Astrocyte (in vitro differentiated cells and primary cell): Measurements from ENCODE around the gene CPLX4. TPM values are rescaled to one million over a fixed set of nuclear protein-coding genes. Genes with fewer than 3 reads are reported as not detected.

Source experiments
- DNase-seq: peaks from one replicate; pipeline ENCODE4 v3.0.0-alpha.2; 2010; ENCODE audit warnings: low read depth
- FAIRE-seq: peaks from 2 replicates; lab custom pipeline; 2011; peaks lifted over from hg19 to GRCh38; lab: Jason Lieb, UNC
- H2AFZ ChIP-seq: 2 replicates; pipeline ENCODE4 v1.6.0; 2012; ENCODE audit warnings: low read depth, low read length, inconsistent platforms
- H3K27ac ChIP-seq: 2 replicates; pipeline ENCODE4 v1.5.1; 2011; ENCODE audit warnings: low read depth, low read length, inconsistent platforms
- H3K27me3 ChIP-seq: 2 replicates; pipeline ENCODE4 v1.6.0; 2011; ENCODE audit warnings: low read length, inconsistent platforms; ENCODE audit not compliant: insufficient read depth
- H3K36me3 ChIP-seq: 2 replicates; pipeline ENCODE4 v1.5.1; 2011; ENCODE audit warnings: low read length, inconsistent platforms; ENCODE audit not compliant: insufficient read depth
- H3K4me1 ChIP-seq: 2 replicates; pipeline ENCODE4 v1.5.1; 2011; ENCODE audit warnings: low read length, inconsistent platforms; ENCODE audit not compliant: insufficient read depth
- H3K4me2 ChIP-seq: 2 replicates; pipeline ENCODE4 v1.6.0; 2012; ENCODE audit warnings: low read length, inconsistent platforms
- H3K4me3 ChIP-seq: 2 replicates; pipeline ENCODE4 v1.5.1; 2011; ENCODE audit warnings: low read depth, mild to moderate bottlenecking, low read length, inconsistent platforms; ENCODE audit not compliant: insufficient read depth
- H3K79me2 ChIP-seq: 2 replicates; pipeline ENCODE4 v1.6.0; 2012; ENCODE audit warnings: mild to moderate bottlenecking, low read length, inconsistent platforms; ENCODE audit not compliant: insufficient read depth
- H3K9ac ChIP-seq: 2 replicates; pipeline ENCODE4 v1.6.0; 2012; ENCODE audit warnings: mild to moderate bottlenecking, low read length, inconsistent platforms
- H3K9me3 ChIP-seq: 2 replicates; pipeline ENCODE4 v1.5.1; 2012; ENCODE audit warnings: low read depth, mild to moderate bottlenecking, low read length, inconsistent platforms; ENCODE audit not compliant: insufficient read depth
- H4K20me1 ChIP-seq: 2 replicates; pipeline ENCODE4 v1.6.0; 2012; ENCODE audit warnings: low read length, inconsistent platforms; ENCODE audit not compliant: insufficient read depth
- H3K27ac Mint-ChIP-seq: one replicate; pipeline ENCODE4 v1.8.0; 2021; ENCODE audit warnings: mild to moderate bottlenecking, mixed read lengths; ENCODE audit not compliant: unreplicated experiment
- H3K27me3 Mint-ChIP-seq: one replicate; pipeline ENCODE4 v1.8.0; 2021; ENCODE audit warnings: low read depth, mixed read lengths; ENCODE audit not compliant: unreplicated experiment
- H3K36me3 Mint-ChIP-seq: one replicate; pipeline ENCODE4 v1.8.0; 2021; ENCODE audit warnings: low read depth, mixed read lengths; ENCODE audit not compliant: unreplicated experiment
- H3K4me1 Mint-ChIP-seq: one replicate; pipeline ENCODE4 v1.8.0; 2021; ENCODE audit warnings: low read depth, mixed read lengths; ENCODE audit not compliant: unreplicated experiment
- H3K4me3 Mint-ChIP-seq: one replicate; pipeline ENCODE4 v1.8.0; 2021; ENCODE audit warnings: mild to moderate bottlenecking, moderate library complexity, mixed read lengths; ENCODE audit not compliant: unreplicated experiment
- H3K9me3 Mint-ChIP-seq: one replicate; pipeline ENCODE4 v1.8.0; 2021; ENCODE audit warnings: mild to moderate bottlenecking, mixed read lengths; ENCODE audit not compliant: unreplicated experiment
- EZH2 ChIP-seq: IDR thresholded peaks from 2 replicates; pipeline ENCODE4 v1.6.1; 2012; ENCODE audit warnings: mild to moderate bottlenecking, low read length, inconsistent platforms; ENCODE audit not compliant: insufficient read depth
- total RNA-seq: library from RNA; stranded (reverse); gene quantifications from 2 replicates; pipeline ENCODE4 v1.2.1, GENCODE V29; 2021
- TF ChIP-seq, protein P1 (sequence below): IDR thresholded peaks from 2 replicates; pipeline ENCODE4 v1.5.1; 2011; ENCODE audit warnings: low read depth, mild to moderate bottlenecking, inconsistent platforms, low read length, moderate library complexity; ENCODE audit not compliant: insufficient read depth

The CPLX4 gene
- total RNA-seq, 1 donor from 2014 or later, result not detected

DNA sequence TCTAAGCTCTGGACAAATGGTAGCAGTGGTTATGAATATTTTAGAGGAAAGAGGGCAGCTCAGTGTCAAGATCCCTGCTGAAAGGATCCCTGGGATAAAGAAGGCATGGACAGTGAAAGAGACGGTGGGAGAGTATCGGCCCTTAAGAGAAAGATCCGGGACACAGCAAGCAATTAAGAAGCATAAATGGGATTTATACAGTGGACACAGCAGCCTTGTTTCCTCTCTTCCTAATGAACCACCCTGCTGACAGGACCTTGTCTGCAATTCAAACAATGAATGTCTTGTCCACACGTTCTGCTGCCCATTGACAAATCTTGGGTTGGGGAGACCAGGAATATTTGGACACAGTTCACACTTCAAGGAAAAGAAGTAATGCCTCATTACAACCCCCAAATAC, 16.5 kb downstream of the CPLX4 start:
- H3K9me3 Mint-ChIP-seq, result no peaks in the 10 kb centered on the region
- TF ChIP-seq, protein P1, sequence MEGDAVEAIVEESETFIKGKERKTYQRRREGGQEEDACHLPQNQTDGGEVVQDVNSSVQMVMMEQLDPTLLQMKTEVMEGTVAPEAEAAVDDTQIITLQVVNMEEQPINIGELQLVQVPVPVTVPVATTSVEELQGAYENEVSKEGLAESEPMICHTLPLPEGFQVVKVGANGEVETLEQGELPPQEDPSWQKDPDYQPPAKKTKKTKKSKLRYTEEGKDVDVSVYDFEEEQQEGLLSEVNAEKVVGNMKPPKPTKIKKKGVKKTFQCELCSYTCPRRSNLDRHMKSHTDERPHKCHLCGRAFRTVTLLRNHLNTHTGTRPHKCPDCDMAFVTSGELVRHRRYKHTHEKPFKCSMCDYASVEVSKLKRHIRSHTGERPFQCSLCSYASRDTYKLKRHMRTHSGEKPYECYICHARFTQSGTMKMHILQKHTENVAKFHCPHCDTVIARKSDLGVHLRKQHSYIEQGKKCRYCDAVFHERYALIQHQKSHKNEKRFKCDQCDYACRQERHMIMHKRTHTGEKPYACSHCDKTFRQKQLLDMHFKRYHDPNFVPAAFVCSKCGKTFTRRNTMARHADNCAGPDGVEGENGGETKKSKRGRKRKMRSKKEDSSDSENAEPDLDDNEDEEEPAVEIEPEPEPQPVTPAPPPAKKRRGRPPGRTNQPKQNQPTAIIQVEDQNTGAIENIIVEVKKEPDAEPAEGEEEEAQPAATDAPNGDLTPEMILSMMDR, result no peak
- no peak for TF ChIP-seq EZH2
- Histone ChIP-seq H2AFZ (no peak overlapping the region), H3K9ac (no peak overlapping the region), H3K4me2 (no peak overlapping the region), H3K27ac (no peak overlapping the region), H3K27me3 (peaks cover 37% of the 10 kb centered on the region), H3K9me3 (no peaks in the 10 kb centered on the region), H4K20me1 (no peaks in the 10 kb centered on the region), H3K36me3 (no peaks in the 10 kb centered on the region), H3K4me1 (no peaks in the 10 kb centered on the region), H3K79me2 (no peaks in the 10 kb centered on the region), H3K4me3 (no peak overlapping the region)
- no peak overlapping the region for H3K27ac Mint-ChIP-seq
- DNase-seq, result no peak
- no peaks in the 10 kb centered on the region for H3K36me3 Mint-ChIP-seq
- peaks cover 62% of the 10 kb centered on the region for H3K27me3 Mint-ChIP-seq
- no peaks in the 10 kb centered on the region for H3K4me1 Mint-ChIP-seq
- FAIRE-seq, result no peak
- no peak overlapping the region for H3K4me3 Mint-ChIP-seq

DNA sequence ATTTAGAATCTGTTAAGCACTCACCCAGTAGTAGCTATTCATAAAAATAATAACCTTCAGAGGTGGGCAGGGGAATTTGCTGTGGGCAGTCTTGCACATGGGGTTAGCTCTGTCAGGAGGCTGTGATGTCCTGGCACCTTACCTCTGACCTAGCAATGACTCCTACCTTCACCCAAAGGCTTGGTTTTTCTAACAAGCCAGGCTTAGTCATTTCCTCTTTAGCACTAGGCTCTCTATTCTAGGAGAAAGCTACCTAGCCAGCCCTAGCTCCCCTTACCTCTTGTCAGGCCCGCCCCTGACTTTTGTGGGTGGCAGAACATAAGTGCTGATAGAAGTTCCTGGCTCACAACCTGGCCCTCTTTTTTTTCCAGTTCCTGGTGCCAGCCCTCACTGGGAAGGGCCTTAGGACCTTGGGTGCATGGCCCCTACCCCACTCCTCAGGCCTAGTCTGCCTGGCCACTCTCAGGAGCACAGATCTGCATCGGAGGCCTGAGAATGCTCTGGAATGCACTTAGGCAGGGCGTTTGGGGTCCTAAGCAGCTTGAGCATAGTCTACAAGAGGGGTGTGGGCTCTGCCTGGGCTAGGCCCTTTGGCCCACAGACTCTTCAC, 17.7 kb downstream of the CPLX4 start:
- FAIRE-seq, result no peak
- Mint-ChIP-seq H3K9me3 (no peaks in the 10 kb centered on the region), H3K36me3 (no peaks in the 10 kb centered on the region), H3K27me3 (peaks cover 59% of the 10 kb centered on the region), H3K4me3 (no peak overlapping the region), H3K27ac (no peak overlapping the region), H3K4me1 (no peaks in the 10 kb centered on the region)
- Histone ChIP-seq H3K27me3 (peaks cover 26% of the 10 kb centered on the region), H3K4me1 (no peaks in the 10 kb centered on the region), H4K20me1 (no peaks in the 10 kb centered on the region), H3K79me2 (no peaks in the 10 kb centered on the region), H3K4me3 (no peak overlapping the region), H3K4me2 (no peak overlapping the region), H3K36me3 (no peaks in the 10 kb centered on the region), H3K9me3 (no peaks in the 10 kb centered on the region), H3K27ac (no peak overlapping the region), H2AFZ (no peak overlapping the region), H3K9ac (no peak overlapping the region)
- no peak for TF ChIP-seq EZH2
- TF ChIP-seq, protein P1, result no peak
- DNase-seq, result no peak

DNA sequence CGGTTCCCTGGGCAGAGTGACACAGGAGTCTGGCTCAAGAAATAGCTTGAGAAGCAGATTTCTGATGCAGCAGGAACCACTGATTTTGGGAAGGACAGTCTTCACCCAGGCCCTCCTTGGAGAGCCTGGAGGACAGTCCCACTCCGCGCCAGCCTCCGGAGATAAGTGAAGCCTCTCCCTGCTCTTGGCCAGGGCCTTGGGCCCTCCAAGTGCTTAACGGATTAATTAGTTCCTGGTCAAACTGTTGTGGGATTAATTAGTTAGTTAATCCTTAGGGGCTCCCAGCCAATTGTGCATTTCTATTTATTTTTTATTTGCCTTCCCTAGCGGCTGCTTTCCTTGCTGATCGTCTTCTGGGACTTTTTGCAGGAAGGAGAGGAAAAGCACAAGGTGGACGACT, 19.6 kb downstream of the CPLX4 start:
- Histone ChIP-seq H3K9me3 (no peaks in the 10 kb centered on the region), H3K4me1 (no peaks in the 10 kb centered on the region), H2AFZ (no peak overlapping the region), H3K4me3 (no peak overlapping the region), H4K20me1 (no peaks in the 10 kb centered on the region), H3K79me2 (no peaks in the 10 kb centered on the region), H3K36me3 (no peaks in the 10 kb centered on the region), H3K27me3 (peaks cover 25% of the 10 kb centered on the region), H3K27ac (no peak overlapping the region), H3K4me2 (no peak overlapping the region), H3K9ac (no peak overlapping the region)
- no peaks in the 10 kb centered on the region for H3K36me3 Mint-ChIP-seq
- TF ChIP-seq, protein P1, result no peak
- no peak for TF ChIP-seq EZH2
- peaks cover 65% of the 10 kb centered on the region for H3K27me3 Mint-ChIP-seq
- DNase-seq (no peak), FAIRE-seq (no peak)
- H3K27ac Mint-ChIP-seq, result no peak overlapping the region
- H3K9me3 Mint-ChIP-seq, result no peaks in the 10 kb centered on the region
- H3K4me3 Mint-ChIP-seq, result no peak overlapping the region
- no peaks in the 10 kb centered on the region for H3K4me1 Mint-ChIP-seq
